Colonic mucosa (tissue), 4 donors: ENCODE results near the gene YIPF2. TPM values are rescaled to one million over a fixed set of nuclear protein-coding genes. Genes with fewer than 3 reads are reported as not detected.

ENCODE experiments used
- DNase-seq: peaks from one replicate; pipeline ENCODE4 v3.0.0-alpha.2; 2020
- H3K27ac ChIP-seq: fragments of 200-600 bp; one replicate; pipeline ENCODE4 v1.8.0; 2021
- H3K27me3 ChIP-seq: fragments of 200-600 bp; one replicate; pipeline ENCODE4 v1.8.0; 2021
- H3K36me3 ChIP-seq: fragments of 200-600 bp; one replicate; pipeline ENCODE4 v1.8.0; 2021
- H3K4me1 ChIP-seq: fragments of 200-600 bp; one replicate; pipeline ENCODE4 v1.8.0; 2021; ENCODE audit warnings: mild to moderate bottlenecking
- H3K4me3 ChIP-seq: fragments of 200-600 bp; one replicate; pipeline ENCODE4 v1.8.0; 2021
- H3K9ac ChIP-seq, 2 donors: one replicate each; pipeline ENCODE4 v1.7.0; 2013; ENCODE audit warnings: control low read depth in 2 of 2, low read depth in 2 of 2, low read length in 2 of 2
- H3K9me3 ChIP-seq: fragments of 200-600 bp; one replicate; pipeline ENCODE4 v1.8.0; 2021
- intact Hi-C: fragments of 100-400 bp; cut with DNase I; formaldehyde crosslinking; loops from one replicate; pipeline ENCODE4 v1.14.1; 2022
- total RNA-seq, 2 donors: library from RNA; stranded (reverse); fragmentation: NEBNext Ultra II Directional in 1 of 2; extraction: Animal tissue kit (Norgen Biotek cat#: 25700) in 1 of 2; gene quantifications; one replicate each; pipeline ENCODE4 v1.2.1, GENCODE V29; 2021
- TF ChIP-seq, protein P1 (sequence below): fragments of 200-600 bp; IDR thresholded peaks from one replicate; pipeline ENCODE4 v1.8.0; 2022; ENCODE audit warnings: antibody characterized with exemption, mild to moderate bottlenecking
- donor health status: healthy.
- donor health status: DM: no; HTN: no; CAD: no.
- donor health status: DM: no; HTN: no; CAD: no.

The YIPF2 gene
- total RNA-seq, 2 donors from 2014 or later, result 64.4 to 71.3 TPM

DNA sequence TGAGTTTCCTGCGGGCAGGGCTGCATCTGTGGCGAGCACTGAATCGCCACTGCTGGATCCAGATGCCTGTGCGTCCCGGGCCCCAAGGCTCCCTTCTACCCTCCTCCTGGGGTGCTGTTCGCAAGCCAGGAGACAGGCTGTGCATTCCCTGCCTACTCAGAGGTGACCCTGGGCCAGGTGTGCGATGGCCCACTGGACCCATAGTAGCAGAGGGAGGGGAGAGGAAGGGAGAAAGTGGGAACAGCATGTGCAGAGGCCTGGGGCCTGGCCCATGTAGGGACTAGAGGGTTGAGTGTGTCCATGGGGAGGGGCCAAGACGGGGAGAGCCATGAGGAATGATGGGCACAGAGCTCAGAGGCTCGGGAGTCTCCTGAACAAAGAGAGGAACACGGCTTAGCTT is 29.8 kb downstream of the YIPF2 start:
- Histone ChIP-seq H3K4me1 (peaks cover 28% of the 10 kb centered on the region), H3K9ac (peak overlapping the region; percentile 52 to 70), H3K27me3 (no peaks in the 10 kb centered on the region), H3K9me3 (no peaks in the 10 kb centered on the region), H3K27ac (peak overlapping the region; percentile 70), H3K36me3 (no peaks in the 10 kb centered on the region), H3K4me3 (no peak overlapping the region)
- TF ChIP-seq, protein P1, sequence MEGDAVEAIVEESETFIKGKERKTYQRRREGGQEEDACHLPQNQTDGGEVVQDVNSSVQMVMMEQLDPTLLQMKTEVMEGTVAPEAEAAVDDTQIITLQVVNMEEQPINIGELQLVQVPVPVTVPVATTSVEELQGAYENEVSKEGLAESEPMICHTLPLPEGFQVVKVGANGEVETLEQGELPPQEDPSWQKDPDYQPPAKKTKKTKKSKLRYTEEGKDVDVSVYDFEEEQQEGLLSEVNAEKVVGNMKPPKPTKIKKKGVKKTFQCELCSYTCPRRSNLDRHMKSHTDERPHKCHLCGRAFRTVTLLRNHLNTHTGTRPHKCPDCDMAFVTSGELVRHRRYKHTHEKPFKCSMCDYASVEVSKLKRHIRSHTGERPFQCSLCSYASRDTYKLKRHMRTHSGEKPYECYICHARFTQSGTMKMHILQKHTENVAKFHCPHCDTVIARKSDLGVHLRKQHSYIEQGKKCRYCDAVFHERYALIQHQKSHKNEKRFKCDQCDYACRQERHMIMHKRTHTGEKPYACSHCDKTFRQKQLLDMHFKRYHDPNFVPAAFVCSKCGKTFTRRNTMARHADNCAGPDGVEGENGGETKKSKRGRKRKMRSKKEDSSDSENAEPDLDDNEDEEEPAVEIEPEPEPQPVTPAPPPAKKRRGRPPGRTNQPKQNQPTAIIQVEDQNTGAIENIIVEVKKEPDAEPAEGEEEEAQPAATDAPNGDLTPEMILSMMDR, result no peak
- DNase-seq, result no peak
- intact Hi-C loops, result no loop called here

DNA sequence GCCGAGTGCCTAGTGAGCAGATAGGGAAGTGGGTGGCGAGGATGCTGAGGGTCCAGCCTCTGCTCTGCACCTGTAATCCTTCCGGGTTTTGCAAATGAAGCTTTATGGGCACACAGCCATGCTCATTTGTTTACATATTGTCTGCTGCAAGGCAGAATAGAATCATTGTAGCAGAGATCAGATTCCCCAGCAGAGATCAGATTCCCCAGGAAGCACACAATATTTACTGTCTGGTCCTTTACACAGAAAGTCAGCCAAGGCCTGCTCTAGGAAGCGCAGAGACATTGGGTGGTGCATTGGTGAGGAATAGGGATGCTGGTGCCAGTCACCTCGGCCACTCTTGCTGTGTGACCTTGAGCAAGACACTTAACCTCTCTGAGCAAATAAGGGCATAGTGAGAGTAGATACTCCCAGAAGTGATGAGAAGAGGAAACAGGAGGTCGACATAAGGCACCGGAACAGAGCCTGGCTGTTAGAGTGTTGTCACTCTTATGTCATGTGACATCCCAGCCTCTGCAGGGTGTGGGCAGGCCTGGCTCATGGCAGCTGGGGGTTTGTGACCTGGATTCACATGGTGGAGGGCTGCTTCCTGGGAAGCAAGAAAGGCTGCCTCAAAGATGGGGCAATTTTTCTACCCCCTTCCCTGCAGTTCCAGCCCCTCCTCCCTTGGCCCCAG is 31.4 kb downstream of the YIPF2 start:
- TF ChIP-seq, protein P1, result no peak
- H3K4me3 ChIP-seq, result no peak overlapping the region
- H3K9ac ChIP-seq, result peak overlapping the region in 1 of 2 donors; percentile 62
- H3K4me1 ChIP-seq, result peaks cover 33% of the 10 kb centered on the region
- peak; percentile 40 for DNase-seq
- H3K27ac ChIP-seq, result peak overlapping the region; percentile 72
- H3K36me3 ChIP-seq, result no peaks in the 10 kb centered on the region
- no peaks in the 10 kb centered on the region for H3K9me3 ChIP-seq
- no peaks in the 10 kb centered on the region for H3K27me3 ChIP-seq
- intact Hi-C loops, result no loop called here

DNA sequence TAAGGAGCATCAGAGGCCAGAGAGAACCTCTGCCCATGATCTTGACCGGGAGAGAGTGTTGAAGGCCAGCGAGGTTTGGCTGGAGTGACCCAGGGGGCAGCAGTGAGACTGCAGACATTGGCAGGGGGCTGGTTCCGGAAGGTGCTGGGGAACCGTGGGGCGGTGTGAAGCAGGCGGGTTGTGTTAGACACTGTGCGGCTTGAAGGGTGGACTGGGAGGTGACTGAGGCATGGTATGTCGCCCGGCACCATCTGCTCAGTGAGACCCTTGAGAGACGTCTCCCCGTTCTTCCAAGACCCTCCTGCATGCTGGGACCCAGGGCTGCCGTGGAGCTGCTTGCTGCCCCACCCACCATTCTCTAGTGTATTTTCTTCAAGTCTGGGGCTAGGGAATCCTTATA is 32.5 kb downstream of the YIPF2 start:
- no peak for DNase-seq
- Histone ChIP-seq H3K9me3 (no peaks in the 10 kb centered on the region), H3K4me3 (no peak overlapping the region), H3K27ac (no peak overlapping the region), H3K36me3 (no peaks in the 10 kb centered on the region), H3K4me1 (peaks cover 38% of the 10 kb centered on the region), H3K9ac (peak overlapping the region in 1 of 2 donors; percentile 19), H3K27me3 (no peaks in the 10 kb centered on the region)
- TF ChIP-seq, protein P1, result no peak
- intact Hi-C loops, result no loop called here

DNA sequence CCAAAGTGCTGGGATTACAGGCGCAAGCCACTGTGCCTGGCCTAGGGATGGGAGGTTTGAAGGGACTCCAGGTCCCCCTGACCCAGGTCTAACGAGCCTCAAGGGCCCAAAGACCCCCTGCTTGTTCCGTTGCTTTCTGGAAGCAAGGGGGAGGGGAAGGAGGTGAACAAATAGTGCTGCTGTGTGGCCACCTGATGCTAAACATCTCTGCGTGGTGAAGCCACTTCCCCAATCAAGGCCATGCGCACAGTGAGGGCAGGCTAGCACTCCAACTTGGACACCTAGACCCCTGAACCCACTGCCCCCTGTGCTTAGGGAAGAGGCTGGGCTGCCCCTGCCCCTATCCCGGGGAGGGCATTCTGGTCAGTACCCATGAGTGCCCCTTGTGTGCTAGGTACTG is 33.1 kb downstream of the YIPF2 start:
- H3K27me3 ChIP-seq, result no peaks in the 10 kb centered on the region
- peaks cover 39% of the 10 kb centered on the region for H3K4me1 ChIP-seq
- DNase-seq, result no peak
- no peak overlapping the region for H3K9ac ChIP-seq
- H3K9me3 ChIP-seq, result no peaks in the 10 kb centered on the region
- H3K4me3 ChIP-seq, result no peak overlapping the region
- intact Hi-C loops, result no loop called here
- H3K36me3 ChIP-seq, result no peaks in the 10 kb centered on the region
- no peak overlapping the region for H3K27ac ChIP-seq
- TF ChIP-seq, protein P1, result no peak

DNA sequence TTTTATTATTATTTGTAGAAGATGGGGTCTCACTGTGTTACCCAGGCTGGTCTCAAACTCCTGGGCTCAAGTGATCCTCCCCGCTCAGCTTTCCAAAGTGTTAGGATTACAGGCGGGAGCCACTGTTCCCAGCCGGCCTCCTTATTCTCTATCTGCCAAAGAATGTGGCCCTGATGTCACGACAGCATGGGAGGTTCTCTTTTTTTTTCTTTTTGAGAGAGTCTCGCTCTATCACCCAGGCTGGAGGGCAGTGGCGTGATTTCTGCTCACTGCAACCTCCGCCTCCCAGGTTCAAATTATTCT is 33.6 kb downstream of the YIPF2 start:
- peaks cover 34% of the 10 kb centered on the region for H3K4me1 ChIP-seq
- H3K4me3 ChIP-seq, result no peak overlapping the region
- no peak overlapping the region for H3K9ac ChIP-seq
- H3K27me3 ChIP-seq, result no peaks in the 10 kb centered on the region
- intact Hi-C loops, result no loop called here
- no peak overlapping the region for H3K27ac ChIP-seq
- no peak for DNase-seq
- H3K9me3 ChIP-seq, result no peaks in the 10 kb centered on the region
- H3K36me3 ChIP-seq, result no peaks in the 10 kb centered on the region
- TF ChIP-seq, protein P1, result no peak
